HG02885 (cell line): ENCODE data around the gene TOR1B.
"Not testable (repeated sequence)": the region's sequence is repeated elsewhere in the genome, so short reads cannot be mapped to it uniquely, and the experiment has no call there.

ENCODE experiments used
- ATAC-seq: cut with Tn5 transposase; IDR thresholded peaks from one replicate; pipeline ENCODE4 v1.9.1; 2021; ENCODE audit warnings: mild to moderate bottlenecking; ENCODE audit not compliant: unreplicated experiment, poor library complexity

TOR1B gene

DNA sequence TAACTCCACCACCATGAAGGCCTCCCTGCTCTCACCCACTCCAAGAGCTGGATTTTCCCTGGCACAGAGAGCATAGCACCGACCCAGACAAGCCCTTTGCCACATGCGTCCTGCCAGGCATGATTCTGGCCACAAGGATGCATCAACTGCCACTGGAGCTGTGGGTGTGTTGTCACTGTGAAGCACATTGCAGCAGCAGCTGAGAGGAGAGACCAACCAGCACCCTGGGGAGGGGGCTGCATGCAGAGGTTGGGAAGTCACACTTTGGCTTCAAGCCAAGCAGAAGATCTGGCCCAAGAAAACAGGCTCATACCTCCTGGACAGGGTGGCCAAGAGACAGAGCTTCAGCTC lies 27.6 kb upstream of the TOR1B start:
- no peak for ATAC-seq

DNA sequence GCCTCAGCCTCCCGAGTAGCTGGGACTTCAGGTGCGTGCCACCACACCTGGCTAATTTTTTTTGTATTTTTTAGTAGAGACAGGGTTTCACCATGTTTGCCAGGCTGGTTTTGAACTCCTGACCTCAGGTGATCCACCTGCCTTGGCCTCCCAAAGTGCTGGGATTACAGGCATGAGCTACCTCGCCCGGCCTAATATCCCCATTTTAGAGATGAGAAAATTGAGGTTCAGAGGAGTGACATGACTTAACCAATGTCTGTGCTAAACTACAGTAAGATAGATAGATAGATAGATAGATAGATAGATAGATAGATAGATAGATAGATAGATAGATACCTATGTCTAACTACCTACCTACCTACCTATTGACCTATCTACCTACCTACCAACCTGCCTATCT lies 26.9 kb upstream of the TOR1B start:
- ATAC-seq, result not testable (repeated sequence)

DNA sequence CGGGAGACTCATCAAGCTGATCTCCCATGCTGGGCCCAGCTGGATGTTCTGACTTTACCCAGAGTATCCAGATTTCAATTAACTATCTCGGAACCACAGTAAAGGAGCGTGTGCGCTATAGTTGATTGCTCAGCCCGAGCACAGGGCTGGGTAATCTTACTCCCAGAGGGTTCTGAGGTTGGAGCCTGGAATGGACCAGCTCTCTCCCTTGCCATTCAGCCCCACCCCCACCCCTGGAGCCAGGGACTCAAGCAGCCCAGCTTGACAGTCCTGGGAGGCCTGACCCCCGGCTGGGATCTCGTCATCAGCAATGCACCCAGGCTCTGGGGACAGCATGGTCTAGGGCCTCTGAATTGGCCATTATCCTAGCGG lies 26.4 kb upstream of the TOR1B start:
- ATAC-seq, result no peak

DNA sequence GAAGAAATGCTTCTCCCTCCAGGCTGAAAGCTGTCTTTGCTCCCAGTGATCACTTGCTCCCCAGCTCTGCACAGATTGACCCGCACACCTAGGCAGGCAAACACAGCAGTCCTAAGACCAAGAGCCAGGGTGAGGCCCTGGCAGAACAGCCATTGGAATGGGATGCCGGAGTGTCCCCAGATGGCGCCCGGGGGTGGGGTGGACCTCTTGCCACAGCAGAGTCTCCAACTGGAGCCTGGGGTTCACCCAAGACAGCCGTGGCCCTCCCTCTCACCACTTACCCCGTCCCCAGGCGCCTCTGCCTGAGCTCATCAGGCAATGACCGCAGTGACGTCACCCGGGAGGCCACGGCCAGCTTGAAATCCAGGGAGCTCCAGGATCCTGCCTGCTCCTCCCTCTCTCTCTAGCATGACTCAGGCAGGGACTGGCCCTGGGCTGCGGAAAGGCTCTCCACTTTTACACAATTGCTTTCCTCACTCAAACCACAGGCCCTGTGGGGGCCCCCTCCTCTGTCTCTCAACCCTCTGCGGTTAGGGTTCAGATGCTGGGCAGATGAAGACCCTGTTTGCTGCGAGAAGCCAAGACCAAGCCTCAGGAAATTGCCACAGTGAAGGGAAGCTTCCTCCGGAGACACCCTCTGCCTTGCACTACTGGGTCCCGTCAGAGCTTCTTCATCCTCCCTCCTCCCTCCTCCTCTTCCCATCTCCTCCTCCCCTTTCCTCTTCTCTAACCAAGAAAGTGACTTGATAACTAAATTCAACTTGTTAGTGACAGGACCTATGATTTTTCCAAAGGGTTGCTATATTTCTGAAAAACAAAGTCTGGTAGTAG lies 25.8 kb upstream of the TOR1B start:
- no peak for ATAC-seq

DNA sequence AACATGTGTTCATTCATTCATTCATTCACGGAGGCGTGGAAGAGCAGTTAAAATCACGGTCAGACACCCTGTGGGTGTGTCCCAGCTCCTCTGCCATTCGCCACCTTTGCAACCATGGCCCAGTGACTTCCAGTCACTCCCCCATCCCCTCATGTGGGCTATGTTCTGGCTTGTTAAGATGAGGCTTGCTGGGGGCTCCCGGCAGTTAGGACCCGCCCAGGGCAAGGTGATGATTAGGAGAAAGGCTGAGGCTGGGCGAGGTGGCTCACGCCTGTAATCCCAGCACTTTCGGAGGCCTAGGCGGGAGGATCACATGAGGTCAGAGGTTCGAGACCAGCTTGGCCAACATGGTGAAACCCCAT lies 25.2 kb upstream of the TOR1B start:
- ATAC-seq, result no peak

DNA sequence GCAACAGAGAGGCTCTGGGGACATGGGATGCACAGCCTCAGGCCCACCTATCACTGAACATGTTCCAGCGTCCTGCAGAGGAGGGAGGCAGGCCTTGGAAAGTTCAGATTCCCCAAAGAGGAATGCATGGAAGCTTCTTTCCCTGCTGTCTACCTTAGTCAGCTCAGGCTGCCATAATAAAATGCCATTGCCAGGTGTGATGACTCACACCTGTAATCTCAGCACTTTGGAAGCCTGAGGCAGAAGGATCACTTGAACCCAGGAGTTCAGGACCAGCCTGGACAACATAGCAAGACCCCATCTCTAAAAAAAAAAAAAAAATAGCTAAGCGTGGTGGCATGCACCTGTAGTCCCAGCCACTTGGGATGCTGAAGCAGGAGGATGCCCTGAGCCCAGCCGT lies 24.5 kb upstream of the TOR1B start:
- ATAC-seq, result no peak

DNA sequence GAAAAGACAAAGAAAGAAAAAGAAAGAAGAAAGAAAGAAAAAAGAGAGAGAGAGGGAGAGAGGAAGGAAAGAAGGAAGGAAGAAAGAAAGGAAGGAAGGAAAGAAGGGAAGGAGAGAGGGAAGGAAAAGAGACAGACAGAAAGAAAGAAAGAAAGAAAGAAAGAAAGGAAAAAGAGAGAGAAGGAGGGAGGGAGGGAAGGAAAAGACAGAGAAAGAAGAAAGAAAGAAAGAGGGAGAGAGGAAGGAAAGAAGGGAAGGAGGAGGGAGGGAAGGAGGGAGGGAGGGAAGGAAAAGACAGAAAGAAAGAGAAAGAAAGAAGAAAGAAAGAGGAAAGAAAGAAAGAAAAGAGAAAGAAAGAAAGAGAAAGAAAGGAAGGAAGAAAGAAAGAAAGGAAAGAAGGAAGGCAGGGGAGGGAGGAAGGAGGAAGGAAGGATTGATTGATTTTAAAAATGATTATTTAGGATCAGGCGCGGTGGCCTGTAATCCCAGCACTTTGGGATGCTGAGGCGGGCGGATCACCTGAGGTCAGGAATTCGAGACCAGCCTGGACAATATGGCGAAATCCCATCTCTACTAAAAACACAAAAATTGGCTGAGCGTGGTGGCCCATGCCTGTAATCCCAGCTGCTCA lies 23.3 kb upstream of the TOR1B start:
- no peak for ATAC-seq

DNA sequence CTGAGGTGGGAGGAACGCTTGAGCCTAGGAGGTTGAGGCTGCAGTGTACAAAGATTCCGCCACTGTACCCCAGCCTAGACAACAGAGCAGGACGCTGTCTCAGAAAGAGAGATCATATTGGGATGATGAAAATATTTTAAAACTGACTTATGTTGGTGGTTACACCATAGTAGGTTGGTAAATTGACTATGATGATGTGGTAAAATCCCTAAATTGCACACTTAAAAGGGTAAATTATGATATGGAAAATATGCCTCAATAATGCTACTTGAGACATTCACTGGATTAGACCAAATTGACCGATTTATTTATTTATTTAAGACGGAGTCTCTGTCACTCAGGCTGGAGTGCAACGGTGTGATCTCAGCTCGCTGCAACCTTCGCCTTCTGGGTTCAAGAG lies 21.9 kb upstream of the TOR1B start:
- no peak for ATAC-seq

DNA sequence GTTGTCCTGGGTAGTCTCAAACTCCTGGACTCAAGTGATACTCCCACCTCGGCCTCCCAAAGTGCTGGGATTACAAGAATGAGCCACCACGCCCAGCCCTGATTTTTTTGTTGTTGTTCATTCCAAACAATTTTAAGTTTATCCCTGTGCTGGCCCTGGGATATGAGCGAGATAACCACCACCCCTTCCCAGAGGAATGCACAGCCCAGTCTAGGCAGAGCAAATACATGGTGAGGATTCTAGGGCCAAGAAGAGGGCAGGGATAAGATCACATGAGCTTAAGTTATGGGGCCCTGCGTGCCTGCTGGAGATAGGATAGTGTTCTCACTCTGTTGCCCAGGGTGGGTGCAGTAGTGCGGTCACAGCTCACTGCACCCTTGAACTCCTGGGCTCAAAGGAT lies 21.0 kb upstream of the TOR1B start:
- no peak for ATAC-seq

DNA sequence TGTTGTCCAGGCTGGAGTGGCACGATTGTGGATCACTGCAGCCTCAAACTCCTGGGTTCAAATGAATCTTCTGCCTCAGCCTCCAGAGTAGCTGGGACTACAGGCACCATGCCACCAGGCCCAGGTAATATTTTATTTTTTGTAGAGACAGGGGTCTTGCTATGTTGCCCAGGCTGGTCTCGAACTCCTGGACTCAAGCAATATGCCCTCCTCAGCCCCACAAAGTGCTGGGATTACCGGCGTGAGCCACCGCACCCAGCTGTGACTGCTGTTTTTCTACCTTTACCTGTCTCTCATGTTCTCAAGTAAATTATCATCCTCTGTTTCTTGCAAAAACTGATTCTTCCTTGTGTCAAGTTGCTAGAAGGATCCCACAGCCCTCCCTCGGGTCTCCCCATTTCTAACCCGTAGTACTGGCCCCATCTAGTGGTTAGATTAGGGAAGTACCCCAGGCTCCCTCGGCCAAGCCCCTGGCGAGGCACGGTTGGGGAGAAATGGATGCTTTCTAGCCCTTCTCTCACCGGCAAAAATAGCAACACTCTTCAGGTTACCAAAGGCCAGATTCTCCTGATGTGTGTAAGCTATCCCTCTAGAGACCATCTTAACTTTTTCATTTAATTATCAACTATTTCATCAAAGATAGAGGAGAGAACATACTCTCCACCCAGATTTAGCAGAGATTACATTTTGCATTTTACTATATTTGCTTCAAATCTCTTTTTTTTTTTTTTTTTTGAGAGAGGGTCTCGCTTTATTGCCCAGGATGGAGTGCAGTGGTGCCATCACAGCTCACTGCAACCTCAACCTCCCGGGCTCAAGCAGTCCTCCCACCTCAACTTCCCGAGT lies 19.2 kb upstream of the TOR1B start:
- no peak for ATAC-seq

DNA sequence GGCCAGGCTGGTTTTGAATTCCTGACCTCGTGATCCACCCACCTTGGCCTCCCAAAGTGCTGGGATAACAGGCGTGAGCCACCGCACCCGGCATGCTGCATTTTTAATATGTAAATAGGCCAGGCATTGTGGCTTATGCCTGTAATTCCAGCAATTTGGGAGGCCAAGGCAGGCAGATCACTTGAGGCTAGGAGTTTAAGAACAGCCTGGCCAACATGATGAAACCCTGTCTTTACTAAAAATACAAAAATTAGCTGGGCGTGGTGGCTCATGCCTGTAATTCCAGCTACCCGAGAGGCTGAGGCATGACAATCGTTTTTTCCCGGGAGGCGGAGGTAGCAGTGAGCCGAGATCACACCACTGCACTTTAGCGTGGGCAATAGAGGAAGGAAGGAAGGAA lies 18.0 kb upstream of the TOR1B start:
- not testable (repeated sequence) for ATAC-seq

DNA sequence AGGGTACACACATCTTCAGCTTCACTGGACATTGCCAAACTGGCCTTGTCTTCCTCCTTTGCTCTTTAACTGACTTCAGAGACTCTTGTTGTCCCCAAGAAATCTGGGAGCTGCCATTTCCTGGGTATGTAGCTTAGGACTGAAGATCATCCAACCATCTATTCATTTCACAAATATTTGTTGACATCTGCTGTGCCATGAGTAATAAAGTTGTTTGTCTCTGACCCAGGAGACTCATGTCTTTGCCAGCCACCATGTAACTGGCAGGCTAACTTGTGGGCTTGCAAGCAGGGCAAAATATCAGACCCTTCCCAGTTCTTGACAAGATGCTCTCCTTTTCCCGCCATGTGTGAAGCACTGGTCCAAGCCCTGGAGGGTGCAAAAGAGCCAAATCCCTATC lies 17.1 kb upstream of the TOR1B start:
- ATAC-seq, result no peak

DNA sequence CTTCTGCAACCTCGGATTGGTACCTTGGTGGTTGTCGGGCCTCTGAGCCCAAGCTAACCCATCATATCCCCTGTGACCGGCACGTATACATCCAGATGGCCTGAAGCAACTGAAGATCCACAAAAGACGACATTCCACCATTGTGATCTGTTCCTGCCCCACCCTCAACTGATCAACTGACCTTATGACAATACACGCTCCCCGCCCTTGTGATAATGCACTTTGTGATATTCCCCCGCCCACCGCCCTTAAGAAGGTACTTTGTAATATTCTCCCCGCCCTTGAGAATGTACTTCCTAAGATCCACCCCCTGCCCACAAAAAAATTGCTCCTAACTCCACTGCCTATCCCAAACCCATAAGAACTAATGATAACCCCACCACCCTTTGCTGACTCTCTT lies 16.5 kb upstream of the TOR1B start:
- ATAC-seq, result no peak

DNA sequence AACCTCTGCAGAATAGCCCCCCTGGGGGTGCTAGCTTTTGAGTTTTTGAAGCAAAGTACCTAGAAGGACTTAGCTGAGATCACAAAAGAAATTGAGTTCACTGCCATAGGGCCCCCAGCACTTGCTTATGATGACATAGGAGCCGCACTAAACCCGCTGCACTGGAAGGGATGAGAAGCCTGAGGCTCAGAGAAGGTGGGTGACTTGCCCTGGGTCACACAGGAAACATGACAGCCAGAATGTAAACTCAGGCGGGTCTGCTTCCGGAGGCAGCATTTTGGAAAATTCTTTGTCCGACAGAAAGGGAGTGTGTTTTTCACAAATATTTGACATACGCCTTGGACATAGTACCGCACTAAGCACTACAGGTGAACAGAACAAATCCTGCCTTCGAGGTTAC lies 8.4 kb upstream of the TOR1B start:
- ATAC-seq, result no peak

DNA sequence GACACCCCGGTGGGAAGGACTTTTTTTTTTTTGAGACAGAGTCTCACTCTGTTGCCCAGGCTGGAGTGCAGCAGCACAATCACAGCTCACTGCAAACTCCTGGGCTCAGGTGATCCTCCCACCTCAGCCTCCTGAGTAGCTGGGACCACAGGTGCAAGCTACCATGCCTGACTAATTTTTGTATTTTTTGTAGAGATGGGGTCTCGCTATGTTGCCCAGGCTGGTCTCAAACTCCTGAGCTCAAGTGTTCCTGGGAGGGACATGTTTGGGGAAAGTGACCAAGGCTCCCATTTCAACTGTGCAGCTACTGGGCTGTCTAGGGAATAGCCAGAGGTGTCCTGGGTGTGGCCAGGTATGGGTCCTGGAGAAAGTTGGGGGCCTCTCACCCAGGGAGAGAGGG lies 7.0 kb upstream of the TOR1B start:
- ATAC-seq, result not testable (repeated sequence)

DNA sequence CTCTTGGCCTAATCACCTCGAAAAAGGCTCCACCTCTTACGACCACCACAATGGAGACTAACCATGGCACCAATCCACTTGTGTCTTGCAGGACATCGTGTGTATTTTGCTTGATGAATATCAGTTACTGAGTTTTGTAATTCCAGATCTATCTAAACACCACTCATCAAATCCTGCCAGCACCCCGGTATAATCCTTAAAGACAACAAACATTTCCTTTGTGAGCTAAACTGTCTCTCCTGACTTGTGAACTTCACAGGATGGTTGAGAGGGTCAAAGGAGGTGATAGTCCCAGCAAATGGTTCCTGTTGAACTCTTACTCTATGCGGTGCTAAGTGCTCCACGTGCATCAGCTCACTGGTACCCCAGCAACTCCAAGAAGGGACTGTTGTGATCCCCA lies 4.0 kb upstream of the TOR1B start:
- no peak for ATAC-seq

DNA sequence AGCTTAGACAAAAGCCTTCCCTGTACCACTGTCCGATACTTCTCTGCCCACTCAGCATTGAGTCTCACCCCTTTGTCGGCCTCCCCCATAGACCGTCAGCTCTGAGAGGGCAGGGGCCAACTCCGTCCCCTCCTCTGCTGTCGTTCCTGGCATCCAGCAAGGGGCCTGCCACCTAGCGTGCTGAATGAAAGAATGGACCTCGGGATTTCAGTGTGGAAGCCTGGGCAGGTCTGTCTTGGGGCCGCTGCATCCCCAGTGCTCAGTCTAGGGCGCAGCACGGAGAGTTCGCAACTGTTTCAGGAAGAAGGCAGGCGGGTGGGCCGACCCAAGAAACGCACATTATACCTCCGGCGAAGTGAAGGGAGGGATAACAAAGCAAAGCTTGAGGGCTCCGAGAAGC lies 1.5 kb upstream of the TOR1B start:
- ATAC-seq, result no peak

DNA sequence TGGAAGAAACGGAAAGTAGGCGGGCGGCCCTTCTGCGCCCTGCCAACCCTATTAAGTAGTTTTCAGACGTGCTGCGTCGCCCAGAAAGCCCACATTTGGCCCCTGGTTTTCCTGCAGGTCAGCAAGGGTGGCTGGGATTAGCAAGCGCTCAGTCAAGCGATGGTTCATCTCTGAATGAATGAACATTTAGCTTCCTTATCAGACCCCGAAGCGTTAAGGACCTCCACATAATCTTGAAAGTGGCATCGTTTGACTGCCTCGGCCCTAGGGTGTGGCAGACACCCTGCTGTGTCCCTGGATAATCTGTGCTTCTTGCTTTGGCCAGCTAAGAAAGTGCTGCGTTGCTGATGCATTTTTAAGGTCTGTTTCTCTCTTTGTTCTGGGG lies 684 bp downstream of the TOR1B start:
- peak; percentile 11 for ATAC-seq

DNA sequence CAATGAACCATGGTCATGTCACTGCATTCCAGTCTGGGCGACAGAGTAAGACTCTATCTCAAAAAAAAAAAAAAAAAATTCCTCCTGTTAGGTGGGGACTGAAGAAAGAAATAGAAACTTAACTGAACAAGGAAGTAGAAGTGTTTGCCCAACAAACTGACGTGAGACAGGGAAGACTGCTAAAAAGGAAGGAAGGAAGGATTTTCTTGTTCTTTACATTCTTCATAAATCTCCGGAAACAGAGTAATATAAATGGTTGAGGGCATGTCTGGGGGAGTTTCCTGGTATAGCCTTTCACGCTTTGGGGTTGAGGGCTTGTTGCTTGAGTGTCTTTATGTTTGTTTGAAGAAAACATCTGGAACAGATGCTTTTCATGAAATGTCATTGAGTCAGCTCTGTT lies 3.1 kb downstream of the TOR1B start:
- no peak for ATAC-seq

DNA sequence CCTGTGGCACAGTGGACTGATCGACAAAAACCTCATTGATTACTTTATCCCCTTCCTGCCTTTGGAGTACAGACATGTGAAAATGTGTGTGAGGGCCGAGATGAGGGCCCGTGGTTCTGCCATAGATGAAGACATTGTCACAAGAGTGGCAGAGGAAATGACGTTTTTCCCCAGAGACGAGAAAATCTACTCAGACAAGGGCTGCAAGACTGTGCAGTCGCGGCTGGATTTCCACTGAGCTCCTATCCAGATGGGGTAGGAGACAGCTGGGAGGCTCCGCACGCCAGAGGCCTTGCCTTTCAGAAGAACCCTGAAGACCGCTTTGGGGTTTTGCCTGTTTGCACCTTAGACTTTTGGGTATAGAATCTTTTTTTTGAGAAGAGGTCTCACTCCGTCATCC lies 6.4 kb downstream of the TOR1B start:
- ATAC-seq, result no peak

DNA sequence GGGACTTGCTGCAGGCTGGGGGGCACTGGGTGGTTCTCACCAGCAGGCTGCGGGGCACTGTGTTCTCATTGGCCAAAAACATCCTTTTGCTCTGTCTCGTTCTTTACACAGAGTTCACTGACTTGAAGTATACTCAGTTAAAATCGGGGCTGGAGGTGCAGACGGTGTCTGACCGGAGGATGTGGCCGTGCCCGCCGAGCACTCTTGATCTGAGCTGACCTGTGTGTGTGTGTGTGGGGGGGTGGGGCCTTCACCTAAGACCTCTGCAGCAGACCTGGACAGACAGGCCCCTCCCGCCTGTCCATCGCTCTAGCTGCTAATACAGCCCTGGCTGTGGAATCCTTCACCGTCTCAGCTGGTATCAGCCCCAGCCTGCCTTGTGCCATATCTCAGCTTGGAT lies 7.1 kb downstream of the TOR1B start:
- no peak for ATAC-seq

DNA sequence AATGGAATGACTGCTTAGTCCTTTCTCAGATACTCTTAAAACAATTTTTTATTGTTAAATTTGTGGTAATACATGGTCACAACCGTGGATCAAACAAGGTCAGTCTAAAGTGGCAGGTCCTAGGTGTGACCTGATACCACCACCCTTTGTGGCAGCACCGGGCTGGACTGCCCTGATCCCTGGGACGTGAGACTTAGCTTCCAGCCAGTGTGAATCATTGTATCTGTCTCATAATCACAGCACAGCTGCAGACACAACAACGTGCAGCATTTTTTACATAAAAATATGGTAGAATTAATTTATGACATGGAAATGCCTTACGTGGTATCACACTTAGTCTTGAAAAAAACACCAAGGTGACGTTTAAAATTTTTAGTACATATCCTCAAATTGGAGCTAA lies 7.8 kb downstream of the TOR1B start:
- no peak for ATAC-seq
